ENCODE results near the gene STRAP. TPM values are rescaled to one million over a fixed set of nuclear protein-coding genes. Genes with fewer than 3 reads are reported as not detected.
A peak's percentile ranks its signal among the peaks of the same experiment; 100 is the strongest.

Gene STRAP
- total RNA-seq, 1 donor from 2014 or later, result 68.3 TPM

GRCh38 chr12:15918066-15918465 lies 35.9 kb downstream of the STRAP start:
- intact Hi-C loops (cut with DNase I), result no loop called here
- ATAC-seq (no peak), DNase-seq (no peak)
- no peaks in the 10 kb centered on the region for H3K9me3 ChIP-seq
- no peaks in the 10 kb centered on the region for H3K36me3 ChIP-seq
- H3K4me3 ChIP-seq, result no peak overlapping the region
- H3K27me3 ChIP-seq, result no peaks in the 10 kb centered on the region
- no peak overlapping the region for H3K27ac ChIP-seq
- TF ChIP-seq CTCF (IDR thresholded peaks at IDR 0.05), result no peak
- no peaks in the 10 kb centered on the region for H3K4me1 ChIP-seq

- no peaks in the 10 kb centered on the region for H3K36me3 ChIP-seq
- ATAC-seq (no peak), DNase-seq (no peak)
- H3K4me1 ChIP-seq, result no peaks in the 10 kb centered on the region
- H3K27ac ChIP-seq, result no peak overlapping the region
- TF ChIP-seq CTCF (IDR thresholded peaks at IDR 0.05), result no peak
- H3K9me3 ChIP-seq, result no peaks in the 10 kb centered on the region
- intact Hi-C loops (cut with DNase I), result no loop called here
- no peaks in the 10 kb centered on the region for H3K27me3 ChIP-seq
- H3K4me3 ChIP-seq, result no peak overlapping the region
Measured at GRCh38 chr12:15919418-15919817, 37.2 kb downstream of the STRAP start.

- intact Hi-C loops (cut with DNase I), result no loop called here
- no peaks in the 10 kb centered on the region for H3K27me3 ChIP-seq
- no peak for TF ChIP-seq CTCF (IDR thresholded peaks at IDR 0.05)
- ATAC-seq, result no peak
- no peak for DNase-seq
- H3K4me3 ChIP-seq, result no peak overlapping the region
- H3K4me1 ChIP-seq, result peaks cover 4% of the 10 kb centered on the region
- H3K9me3 ChIP-seq, result no peaks in the 10 kb centered on the region
- no peaks in the 10 kb centered on the region for H3K36me3 ChIP-seq
- H3K27ac ChIP-seq, result no peak overlapping the region
Measured at GRCh38 chr12:15924956-15925355, 42.8 kb downstream of the STRAP start.

DNA sequence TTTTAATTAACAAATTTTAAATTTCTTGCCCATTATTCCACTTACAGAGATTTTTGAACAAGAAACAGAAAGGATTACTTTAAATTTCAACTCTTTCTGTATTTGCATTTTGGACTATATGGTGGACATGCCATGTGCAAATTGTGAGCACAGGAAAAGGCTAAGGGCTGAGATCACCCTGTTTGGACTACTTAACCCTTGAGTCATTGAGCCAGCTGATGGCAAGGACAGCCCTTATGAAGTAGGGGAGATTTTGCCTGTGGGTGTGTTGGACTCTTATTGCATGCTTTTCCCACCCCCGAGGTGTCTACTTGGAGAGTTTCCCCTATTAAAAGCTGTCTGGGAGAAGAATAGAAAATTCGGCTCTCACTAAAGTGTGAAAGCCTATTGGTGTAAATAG lies 46.2 kb downstream of the STRAP start:
- no peaks in the 10 kb centered on the region for H3K27me3 ChIP-seq
- H3K9me3 ChIP-seq, result no peaks in the 10 kb centered on the region
- no peak overlapping the region for H3K27ac ChIP-seq
- intact Hi-C loops (cut with DNase I), result no loop called here
- no peaks in the 10 kb centered on the region for H3K36me3 ChIP-seq
- no peak overlapping the region for H3K4me3 ChIP-seq
- DNase-seq (no peak), ATAC-seq (no peak)
- TF ChIP-seq CTCF (IDR thresholded peaks at IDR 0.05), result no peak
- peaks cover 4% of the 10 kb centered on the region for H3K4me1 ChIP-seq

DNA sequence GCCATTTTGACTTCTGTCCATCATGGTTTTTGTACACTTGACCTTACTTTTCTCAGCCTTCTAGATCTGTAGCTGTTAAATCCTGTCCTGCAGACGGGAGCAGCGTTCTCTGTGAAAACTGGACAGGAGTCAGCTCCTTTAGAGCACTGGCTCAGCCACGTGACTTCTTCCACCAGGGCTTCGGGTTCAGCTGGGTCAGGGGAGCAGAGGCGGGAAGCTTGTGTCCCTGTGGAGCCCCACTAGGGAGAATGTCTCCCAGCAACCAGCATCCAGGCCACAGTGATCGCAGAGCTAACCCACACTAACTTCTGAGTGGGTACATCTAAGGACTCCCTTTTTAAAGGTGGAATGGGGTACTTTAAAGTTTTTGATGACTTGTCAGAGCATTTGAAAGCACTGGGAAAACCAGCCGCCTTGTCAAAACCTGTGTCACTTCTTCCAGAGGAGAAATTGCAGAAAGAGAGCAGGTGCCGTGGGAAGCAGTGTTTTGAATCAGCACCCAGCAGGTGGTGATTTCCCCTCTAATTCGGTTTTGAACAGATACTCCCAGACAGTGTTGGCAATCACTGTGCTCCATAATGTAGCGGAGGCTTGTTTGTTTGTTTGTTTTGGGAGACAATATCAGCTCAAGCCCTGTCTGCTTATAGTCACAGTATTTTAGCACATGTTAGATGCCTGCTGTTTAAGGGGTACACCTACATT lies 46.8 kb downstream of the STRAP start:
- peak; percentile 43 for ATAC-seq

More for the DNA sequence above, 46.8 kb downstream of the STRAP start:
- Histone ChIP-seq H3K4me3 (no peak overlapping the region), H3K27ac (no peak overlapping the region), H3K27me3 (no peaks in the 10 kb centered on the region), H3K4me1 (peaks cover 4% of the 10 kb centered on the region), H3K36me3 (no peaks in the 10 kb centered on the region), H3K9me3 (no peaks in the 10 kb centered on the region)
- intact Hi-C loops (cut with DNase I), result no loop called here
- no peak for DNase-seq
- TF ChIP-seq CTCF (IDR thresholded peaks at IDR 0.05), result no peak
